Measurements from ENCODE around the gene NOM1.

NOM1 gene

DNA sequence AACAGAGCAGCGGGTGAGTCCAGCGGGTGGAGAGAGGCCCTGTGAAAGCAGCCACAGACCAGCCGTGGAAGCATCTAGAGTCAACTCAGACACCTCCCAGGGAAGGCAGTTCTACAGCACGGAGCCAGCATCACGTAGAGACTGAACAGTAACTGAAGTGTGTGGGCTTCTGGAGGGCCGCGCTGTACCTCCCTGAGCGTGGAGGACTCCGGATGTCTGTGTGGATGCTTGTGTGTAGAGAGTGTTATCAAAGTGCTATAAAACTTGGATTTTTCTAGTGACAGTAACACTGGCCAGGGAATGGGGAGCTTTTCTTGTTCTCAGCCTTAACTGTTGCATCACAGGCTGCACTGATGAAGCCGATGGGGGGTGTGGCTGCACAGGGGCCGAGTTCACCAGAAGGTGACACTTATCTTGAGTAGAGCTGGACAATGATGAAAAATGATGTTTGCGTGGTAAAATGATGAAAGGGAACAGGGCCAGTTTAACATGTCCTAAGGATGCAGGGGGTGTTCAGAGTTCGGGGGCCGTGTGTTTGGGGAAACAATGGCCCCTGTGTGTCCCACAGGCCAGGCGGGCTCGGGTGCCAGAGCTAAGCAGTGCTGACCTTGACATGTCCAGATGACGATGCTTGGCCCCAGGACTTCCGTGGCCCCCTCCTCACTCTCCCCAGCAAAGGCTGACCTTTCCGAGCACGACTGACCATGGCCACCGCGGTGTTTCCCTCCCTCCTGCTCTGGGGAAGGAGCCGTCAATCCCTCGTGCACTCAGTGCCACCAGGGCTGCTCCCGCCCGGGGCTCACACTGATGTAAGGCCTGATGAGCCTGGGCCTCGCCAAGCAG, 39.1 kb downstream of the NOM1 start:
- no peak for TF ChIP-seq CTCF (conservative IDR thresholded peaks at IDR 0.05; ENCODE audit: low read depth, low read length)
- DNase-seq (ENCODE audit: low read depth): no peak
- no peak overlapping the region for H3K4me3 ChIP-seq (ENCODE audit: low read depth, low read length)

- TF ChIP-seq CTCF (conservative IDR thresholded peaks at IDR 0.05; ENCODE audit: low read depth, low read length): no peak
- no peak for DNase-seq (ENCODE audit: low read depth)
- no peak overlapping the region for H3K4me3 ChIP-seq (ENCODE audit: low read depth, low read length)
Observed at GRCh38 chr7:156989766-156990535, 40.4 kb downstream of the NOM1 start.

- no peak for TF ChIP-seq CTCF (conservative IDR thresholded peaks at IDR 0.05; ENCODE audit: low read depth, low read length)
- DNase-seq (ENCODE audit: low read depth): peak; percentile 30
- H3K4me3 ChIP-seq (ENCODE audit: low read depth, low read length): no peak overlapping the region
Observed at GRCh38 chr7:156993021-156993924, 43.8 kb downstream of the NOM1 start.

DNA sequence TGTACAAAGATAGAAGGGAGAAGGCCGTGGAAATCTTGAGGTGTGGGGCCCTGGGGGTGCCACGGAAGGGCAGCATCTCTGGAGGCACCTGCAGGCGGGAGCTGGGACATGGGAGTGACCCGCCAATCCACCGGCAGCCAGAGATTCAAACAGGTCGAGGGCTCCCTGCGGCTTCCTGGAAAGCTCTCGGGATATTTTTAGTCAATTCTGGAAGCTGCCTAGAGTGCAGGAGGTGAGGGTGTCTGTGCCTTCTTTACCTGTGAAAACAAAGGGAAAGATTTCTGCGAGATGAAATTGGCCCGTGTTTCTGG, 44.4 kb downstream of the NOM1 start:
- no peak for TF ChIP-seq CTCF (conservative IDR thresholded peaks at IDR 0.05; ENCODE audit: low read depth, low read length)
- H3K4me3 ChIP-seq (ENCODE audit: low read depth, low read length): no peak overlapping the region
- DNase-seq (ENCODE audit: low read depth): no peak

GRCh38 chr7:156994417-156994816, 44.9 kb downstream of the NOM1 start:
- TF ChIP-seq CTCF (conservative IDR thresholded peaks at IDR 0.05; ENCODE audit: low read depth, low read length): no peak
- H3K4me3 ChIP-seq (ENCODE audit: low read depth, low read length): no peak overlapping the region
- DNase-seq (ENCODE audit: low read depth): no peak

GRCh38 chr7:156998988-156999957, 49.8 kb downstream of the NOM1 start:
- TF ChIP-seq CTCF (conservative IDR thresholded peaks at IDR 0.05; ENCODE audit: low read depth, low read length): no peak
- H3K4me3 ChIP-seq (ENCODE audit: low read depth, low read length): peak overlapping the region; percentile 33
- DNase-seq (ENCODE audit: low read depth): no peak
